NK-92 (cell line): ENCODE data around the gene CREBBP.

Experiments used
- DNase-seq: peaks from one replicate; lab custom pipeline; 2025; ENCODE audit not compliant: unreplicated experiment; lab: John Stamatoyannopoulos, UW

The CREBBP gene

DNA sequence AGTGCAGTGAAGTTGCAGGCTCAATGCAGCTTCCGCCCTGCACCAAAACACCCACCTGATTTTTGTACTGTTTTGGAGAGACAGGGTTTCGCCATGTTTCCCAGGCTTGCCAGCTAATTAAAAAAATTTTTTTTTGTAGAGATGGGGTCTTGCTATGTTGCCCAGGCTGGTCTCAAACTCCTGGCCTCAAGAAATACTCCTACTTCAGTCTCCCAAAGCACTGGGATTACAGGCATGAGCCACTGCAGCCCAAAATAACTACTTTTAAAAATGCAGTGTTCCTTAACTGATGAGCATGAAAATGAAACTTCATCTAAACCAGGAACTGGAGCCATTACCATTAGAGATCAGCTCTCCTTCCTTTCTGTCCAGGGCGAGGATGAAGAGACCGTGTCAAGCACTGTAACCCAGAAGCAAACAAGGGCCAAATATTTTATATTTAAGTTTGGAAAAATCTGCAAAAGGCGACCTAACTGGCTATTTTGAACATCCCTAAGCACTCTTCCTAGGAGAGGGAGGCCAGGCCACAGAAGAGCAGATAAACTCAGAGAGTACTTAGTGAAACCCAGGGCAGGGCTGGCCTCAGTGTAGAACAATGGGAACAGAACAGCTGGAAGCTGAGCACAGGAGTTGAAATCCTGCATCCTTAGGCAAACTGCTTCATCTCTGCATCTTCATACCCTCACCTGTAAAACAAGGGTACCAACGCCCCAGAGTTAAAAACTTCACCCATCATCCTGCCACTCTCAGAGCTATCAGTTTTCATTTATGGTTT is 24.0 kb downstream of the CREBBP start:
- DNase-seq, result no peak

DNA sequence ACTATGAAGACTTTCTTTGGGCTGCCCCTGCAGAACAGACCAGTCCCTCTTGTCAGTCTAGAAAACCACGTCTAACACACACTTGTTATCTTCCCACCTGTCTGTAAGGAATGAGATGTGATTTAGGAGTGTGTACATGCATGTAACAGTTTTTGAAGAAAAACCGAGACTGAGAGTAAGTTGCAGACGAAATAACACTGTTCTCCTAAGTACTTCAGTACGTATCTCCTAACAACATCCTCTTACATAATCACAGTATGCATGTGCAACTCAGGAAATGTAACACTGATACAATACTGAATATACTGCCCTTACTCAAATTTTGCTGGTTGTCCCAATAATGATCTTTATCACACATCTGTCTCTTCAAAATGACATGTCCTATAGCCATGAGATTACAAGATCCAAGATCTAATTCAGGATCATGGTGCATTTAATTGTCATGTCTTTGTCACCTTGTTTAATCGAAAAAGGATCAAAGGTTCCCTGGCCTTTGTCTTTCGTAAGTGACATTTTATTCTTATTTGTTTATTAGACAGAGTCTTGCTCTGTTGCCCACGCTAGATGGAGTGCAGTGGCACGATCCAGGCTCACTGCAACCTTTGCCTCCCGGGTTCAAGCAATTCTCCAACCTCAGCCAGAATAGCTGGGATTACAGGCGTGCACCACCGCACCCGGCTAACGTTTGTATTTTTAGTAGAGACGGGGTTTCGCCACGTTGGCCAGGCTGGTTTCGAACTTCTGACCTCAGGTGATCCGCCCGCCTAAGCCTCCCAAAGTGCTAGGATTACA is 25.6 kb downstream of the CREBBP start:
- no peak for DNase-seq

DNA sequence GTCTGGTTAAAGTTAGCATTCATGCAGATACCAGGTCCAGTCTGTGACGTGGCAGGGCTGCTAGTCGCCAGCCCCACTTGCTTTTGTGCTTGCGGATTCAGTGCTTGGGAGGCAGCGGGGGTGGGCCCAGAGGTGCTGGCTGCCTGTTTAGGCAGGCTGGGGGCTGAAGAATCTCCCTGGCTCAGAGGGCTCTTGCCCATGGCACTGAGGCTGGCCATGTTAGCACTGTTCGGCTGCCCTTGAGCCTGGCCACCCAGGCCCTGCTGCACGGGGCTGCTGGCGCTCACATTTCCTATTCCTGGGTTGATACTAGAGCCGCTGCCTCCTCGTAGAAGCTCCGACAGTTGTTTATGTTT is 30.0 kb downstream of the CREBBP start:
- no peak for DNase-seq

DNA sequence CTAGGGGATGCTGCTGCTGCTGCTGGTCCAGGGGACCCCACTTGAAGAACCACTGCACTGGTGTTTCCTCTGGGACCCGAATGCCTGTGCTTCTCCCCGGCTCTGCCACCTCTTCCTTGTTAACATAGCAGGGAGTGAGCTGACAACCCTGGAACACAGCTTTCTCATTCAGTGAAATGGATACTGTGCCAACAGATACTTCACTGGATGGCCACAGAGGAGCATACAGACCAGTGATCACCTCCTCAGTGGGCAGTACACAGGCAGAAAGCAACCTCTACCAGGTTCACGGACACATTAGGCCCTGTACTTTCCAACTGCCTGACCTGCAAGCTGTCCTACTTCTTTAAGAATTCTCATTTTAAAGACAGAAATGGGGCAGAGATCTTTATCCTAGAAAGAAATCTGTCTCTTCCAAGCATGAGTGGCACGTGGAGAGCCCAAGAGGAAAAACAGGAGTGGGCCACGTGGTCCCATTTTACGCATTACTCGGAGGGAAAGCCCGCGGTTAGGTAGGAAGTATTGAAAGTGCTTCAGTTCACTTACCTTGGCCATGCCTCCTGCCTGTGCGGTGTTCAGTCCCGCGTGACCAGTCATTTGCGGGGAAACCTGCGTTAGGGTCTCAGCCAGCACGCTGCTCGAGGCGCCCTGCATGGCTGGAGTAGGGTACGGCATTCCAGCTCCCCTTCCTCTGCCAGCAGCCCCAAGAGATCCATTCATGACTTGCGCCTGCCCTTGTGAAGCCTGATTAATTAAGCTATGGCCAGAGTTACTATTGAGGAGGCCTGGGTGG is 30.6 kb downstream of the CREBBP start:
- DNase-seq, result no peak

DNA sequence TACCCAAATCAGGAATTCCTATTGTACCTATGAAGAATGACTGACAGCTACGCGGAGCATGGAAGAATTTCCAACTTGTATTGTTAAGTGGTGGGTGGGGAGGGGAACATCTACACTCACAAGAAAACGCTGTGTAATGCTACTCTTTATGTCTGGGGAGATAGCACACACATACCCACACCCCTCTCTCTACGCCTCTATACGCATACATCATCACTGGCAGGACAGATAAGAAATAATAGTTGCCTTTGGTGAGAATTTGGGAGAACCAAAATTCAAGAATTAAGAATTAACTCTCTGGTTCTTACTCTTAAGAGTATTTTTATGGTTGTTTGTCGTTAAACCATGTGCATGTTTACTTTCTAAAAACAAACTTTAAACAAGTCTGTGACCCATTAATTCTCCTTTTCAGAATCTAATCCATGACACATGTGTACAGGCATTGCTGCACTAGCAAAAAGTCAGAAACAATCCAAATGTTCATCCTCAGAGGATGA is 33.9 kb downstream of the CREBBP start:
- DNase-seq, result no peak

DNA sequence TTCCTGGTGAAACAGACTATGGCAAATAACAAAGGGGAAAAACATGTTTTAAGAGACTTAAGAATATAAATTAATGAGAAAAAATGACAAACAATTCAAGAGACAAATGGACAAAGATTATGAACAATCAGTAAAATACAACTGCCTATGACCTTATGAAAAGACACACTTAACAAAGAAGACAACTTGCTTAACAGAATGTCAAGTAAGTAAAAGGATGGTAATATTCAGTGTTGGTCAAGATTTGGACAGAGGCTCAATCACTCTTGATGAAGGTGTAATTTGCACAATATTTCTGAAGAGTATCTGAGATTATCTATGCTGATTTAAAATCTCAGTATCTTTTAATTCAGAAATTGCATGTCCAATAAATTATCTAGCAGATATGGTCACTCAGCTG is 34.4 kb downstream of the CREBBP start:
- no peak for DNase-seq

DNA sequence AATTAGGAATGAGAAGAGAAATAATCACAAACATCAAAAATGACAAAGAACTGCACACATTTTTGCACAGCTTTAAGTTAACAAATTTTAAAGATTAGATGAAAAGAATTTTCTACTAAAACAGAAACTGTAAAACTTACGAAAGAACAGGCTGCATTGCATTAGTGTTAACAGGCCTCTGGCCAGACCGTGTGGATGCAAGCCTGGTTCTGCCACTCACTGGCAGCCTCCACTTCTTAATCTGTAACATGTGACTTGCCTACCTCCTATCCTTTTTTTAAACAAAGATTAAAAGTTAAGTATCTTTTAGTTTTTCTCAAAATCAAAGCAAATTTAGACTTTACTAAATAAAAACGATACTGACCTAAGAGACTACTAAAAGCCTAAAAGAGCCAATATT is 37.5 kb downstream of the CREBBP start:
- DNase-seq, result no peak

DNA sequence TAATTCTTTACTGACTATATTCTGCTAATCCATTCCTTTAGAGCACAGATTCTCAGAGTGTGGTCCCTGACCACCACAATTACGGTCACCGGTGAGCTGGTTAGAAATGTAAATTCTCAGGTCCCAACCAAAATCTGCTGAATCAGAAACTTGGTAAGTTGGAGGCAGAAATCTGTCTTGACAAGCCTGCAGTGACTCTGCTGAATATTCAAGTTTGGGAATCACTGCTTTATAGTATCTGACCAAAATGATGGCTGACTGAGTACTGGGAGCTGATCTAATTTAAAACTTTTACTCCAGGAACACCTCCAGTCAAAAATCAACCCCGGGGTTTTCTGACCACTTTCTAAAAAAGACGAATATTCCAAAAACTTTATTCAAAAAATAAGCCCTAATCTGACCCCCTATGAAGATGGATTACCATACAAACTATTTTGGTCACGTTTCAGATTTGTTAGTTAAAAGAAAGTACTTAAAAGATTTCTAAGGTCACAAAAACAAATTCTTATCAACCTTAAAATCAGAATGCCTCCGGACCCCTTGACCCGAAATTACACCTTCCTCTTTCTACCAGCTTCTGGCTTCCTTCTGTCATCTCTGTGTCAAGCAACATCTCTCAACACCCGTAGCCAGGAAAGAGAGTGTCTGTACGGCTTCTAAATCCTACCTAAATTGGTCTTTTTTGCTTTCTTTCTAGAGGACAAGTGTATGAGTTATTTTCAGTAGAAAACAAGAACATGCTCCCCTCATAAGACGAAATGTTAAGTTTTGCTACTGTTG is 38.6 kb downstream of the CREBBP start:
- no peak for DNase-seq

DNA sequence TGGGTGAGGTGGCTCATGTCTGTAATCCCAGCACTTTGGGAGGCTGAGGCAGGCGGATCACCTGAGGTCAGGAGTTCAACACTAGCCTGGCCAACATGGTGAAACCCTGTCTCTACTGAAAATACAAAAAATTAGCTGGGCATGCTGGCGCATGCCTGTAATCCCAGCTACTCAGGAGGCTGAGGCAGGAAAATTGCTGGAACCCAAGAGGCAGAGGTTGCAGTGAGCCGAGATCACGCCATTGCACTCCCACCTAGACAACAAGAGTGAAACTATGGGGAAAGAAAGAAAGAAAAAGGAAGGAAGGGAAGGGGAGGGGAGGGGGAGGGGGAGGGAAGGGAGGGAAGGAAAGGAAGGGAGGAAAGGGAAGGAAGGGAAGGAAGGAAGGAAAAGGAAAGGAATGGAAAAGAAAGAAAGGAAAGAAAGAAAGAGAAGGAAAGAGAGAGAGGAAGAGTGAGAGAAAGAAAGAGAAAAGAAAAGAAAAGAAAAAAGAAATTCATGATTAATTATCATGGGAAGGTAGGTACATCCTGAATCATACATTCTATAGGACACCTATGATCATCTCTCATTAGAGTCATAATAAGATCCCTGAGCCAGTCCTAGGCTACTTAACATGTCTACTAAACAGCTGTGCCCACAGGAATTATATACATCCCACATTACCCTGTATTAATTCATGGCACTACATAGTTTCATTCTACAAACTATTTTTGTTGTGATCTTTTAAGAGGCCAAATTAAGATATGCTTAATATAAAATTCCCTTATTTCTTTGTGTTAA is 40.9 kb downstream of the CREBBP start:
- no peak for DNase-seq

DNA sequence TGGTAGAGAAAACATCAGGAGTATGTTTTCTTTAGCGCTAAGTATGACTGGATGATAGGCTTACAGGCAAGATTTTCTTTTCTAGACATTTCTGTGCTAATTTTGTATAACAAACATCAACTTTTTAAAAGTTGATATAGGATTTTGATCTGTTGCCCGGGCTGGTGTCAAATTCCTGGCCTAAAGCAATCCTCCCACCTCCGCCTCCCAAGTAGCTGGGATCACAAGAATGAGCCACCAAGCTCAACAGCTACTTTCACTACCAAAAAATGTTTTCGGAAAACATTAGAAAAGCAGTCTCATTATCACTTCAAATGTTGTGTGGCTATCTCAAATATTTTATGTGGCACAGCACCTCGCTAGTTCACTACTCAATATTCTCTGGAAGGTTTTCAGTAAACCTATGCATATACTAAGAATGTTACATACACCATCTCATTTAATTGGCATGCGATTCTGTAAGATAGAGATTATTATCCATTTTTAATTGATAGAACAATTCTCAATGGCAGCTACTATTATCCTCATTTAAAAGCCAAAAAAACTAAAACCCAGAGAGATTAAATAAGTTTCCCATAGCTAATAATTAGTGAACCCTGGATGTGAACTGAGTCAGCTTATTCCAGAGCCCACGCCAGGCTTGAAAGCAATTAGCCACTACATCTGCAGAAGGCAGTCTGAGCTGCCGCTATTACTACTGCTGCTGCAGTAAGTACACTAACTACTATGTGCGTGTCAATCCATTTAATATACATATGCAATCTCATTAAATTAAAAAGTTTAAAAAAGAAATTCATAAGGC is 41.7 kb downstream of the CREBBP start:
- DNase-seq, result no peak

DNA sequence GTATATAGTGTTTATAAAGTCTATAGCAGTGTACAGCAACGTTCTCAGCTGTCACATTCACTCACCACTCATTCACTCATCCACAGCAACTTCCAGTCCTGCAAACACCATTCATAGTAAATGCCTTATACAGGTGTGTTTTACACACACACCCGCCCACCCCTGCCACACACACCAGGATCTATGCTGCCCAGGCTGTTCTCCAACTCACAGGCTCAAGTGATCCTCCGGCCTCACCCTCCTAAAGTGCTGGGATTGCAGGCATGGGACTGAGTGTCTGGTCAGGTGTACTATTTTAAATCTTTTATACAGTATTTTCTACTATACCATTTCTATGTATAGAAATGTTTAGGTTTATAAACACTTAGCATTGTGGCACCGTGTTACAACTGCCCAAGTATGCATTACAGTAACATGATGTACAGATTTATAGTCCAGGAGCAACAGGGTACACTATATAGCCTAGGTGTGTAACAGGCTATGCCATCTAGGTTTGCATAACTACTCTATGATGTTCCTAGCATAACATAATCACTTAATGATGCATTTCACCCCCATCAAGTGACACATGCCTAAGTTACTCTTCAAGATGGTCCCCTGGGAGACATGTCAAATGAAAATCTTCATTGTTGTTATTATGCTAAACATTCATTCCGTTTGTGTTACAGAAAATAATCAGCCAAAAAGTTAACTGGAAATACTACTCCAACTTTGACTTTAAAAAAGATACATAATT is 42.5 kb downstream of the CREBBP start:
- no peak for DNase-seq

DNA sequence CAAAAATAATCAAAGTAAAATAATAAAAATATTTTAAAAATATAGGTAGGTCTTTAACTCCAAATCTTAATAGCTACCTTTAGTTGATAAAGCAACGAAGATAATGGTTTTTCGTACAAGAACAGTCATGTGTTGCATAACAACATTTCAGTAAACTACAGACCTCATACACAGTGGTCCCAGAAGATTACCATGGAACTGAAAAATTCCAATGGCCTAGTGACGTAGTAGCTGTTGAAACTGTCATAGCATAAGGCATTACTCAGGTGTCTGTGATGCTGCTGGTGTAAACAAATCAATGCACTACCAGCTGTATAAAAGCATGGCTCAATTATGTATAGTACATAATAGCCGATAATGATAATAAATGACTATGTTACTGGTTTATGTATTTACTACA is 43.9 kb downstream of the CREBBP start:
- no peak for DNase-seq

DNA sequence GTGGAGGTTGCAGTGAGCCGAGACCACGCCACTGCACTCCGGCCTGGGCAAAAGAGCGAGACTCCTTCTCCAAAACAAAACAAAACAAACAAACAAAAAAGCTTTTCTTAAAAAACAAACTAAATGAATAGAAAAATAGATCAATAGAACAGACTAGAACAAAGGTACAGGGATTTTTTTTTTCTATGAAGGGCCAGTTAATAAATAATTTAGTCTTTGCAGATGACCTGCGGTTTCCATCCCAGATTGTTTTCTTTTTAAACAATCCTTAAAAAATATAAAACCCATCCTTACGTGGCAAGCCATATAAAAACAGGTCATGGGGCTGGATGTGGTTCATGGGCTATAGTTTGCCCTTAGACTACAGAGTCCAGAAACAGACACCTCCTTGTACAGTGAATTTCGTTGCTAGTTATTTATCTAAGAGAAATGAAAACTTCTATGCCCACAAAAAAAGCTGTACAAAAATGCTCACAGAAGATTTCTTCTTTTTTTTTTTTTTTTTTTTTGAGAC is 45.4 kb downstream of the CREBBP start:
- DNase-seq, result no peak

DNA sequence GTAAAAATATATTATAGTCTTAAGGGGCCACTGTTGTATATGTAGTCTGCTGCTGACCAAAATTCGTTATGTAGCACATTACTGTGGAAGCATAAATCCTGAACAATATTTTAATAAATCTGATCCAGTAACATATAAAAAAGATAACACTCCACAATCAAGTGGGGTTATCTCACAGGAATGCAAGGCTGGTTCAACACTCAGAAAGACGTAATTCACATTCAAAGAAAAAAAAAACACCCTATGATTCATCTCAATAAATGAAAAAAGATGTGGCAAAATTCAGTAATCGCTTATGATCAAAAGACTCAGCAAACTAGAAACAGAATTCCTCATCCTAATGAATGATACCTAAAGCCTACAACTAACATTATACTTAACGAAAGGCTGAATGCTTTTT is 47.8 kb downstream of the CREBBP start:
- DNase-seq, result no peak

DNA sequence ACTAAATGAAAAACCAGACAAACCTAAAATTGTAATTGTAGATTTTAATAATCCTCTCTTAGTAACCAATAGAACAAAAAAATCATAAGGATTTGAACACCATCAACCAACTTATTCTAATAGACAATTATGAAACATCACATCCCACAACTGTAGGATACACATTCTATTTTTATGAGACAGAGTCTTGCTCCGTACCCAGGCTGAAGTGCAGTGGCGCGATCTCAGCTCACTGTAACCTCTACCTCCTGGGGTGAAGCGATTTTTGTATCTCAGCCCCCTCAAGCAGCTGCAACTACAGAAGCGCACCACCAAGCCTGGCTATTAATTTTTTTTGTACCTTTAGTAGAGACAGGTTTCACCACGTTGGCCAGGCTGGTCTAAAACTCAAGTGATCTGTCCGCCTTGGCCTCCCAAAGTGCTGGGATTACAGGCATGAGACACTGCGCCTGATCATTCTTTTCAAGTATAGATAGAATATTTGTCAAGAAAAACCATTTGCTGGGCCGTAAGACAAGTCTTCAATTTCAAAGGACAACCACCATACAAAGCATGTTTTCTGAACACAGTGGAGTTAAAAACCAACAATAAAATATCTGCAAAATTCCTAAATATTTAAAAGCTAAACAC is 49.8 kb downstream of the CREBBP start:
- DNase-seq, result no peak

DNA sequence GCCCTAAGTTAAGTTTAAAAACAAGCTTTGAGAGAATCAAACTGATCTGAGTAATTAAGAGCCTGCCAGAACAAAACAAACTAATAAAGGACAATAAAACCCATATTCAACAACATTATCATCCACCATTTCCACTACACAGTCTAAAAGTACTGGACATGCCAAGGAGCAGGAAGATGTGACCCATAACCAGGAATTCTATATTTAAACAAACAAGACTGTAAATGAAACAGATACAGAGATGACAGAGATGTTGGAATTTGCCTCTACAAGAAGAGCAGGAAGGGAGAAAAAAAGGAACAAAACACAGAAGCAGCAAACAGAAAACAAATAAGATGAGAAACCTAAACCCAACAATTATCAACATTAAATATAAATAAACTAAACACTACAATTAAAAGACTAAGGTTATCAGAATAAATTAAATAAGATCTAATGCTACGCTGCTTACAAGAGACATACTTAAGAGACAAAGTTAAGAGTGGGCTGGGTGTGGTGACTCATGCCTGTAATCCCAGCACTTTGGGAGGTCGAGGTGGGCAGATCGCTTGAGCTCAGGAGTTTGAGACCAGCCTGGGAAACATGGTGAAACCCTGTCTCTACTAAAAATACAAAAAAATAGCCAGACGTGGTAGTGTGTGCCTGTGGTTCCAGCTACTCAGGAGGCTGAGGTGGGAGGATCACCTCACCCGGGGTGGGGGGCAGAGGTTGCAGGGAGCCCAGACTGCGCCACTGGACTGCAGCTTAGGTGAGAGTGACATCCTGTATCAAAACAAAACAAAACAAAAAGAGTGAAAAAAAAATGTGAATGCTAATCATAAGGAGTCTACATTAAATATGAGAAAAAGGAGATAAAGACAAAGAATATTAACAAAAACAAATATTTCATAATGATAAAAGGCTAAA is 50.6 kb downstream of the CREBBP start:
- DNase-seq, result no peak

DNA sequence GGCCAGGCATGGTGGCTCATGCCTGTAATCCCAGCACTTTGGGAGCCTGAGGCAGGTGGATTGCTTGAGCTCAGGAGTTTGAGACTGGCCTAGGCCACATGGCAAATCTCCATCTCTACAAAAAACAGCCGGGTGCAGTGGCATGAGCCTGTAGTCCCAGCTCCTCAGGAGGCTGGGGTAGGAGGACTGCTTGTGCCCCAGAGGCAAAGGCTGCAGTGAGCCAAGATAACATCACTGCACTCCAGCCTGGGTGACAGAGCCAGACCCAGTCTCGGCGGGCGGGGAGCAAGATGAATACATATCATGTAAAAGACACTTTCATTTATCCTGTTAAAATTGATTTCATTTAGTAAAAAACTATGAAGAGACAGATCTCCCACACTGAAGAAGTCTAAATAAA is 54.6 kb downstream of the CREBBP start:
- DNase-seq, result no peak
